Mesendoderm (in vitro differentiated cells): ENCODE results near the gene TMEM100.

Experiments
- DNase-seq: peaks from one replicate; pipeline ENCODE4 v3.0.0; 2013
- H2AK5ac ChIP-seq: 2 replicates; pipeline ENCODE4 v1.6.1; 2013; ENCODE audit warnings: low read length, inconsistent platforms
- H2BK120ac ChIP-seq: 2 replicates; pipeline ENCODE4 v1.6.1; 2013; ENCODE audit warnings: low read depth, mild to moderate bottlenecking, low read length, moderate library complexity, mixed read lengths
- H2BK15ac ChIP-seq: replicated peaks from 2 replicates; pipeline ENCODE4 v1.6.1; 2013; ENCODE audit warnings: low read depth, mild to moderate bottlenecking, moderate library complexity
- H2BK5ac ChIP-seq: 2 replicates; pipeline ENCODE4 v1.6.1; 2013; ENCODE audit warnings: low read length, inconsistent platforms
- H3K18ac ChIP-seq: 2 replicates; pipeline ENCODE4 v1.6.1; 2013; ENCODE audit warnings: mild to moderate bottlenecking, low read length, mixed read lengths
- H3K23ac ChIP-seq: one replicate; pipeline ENCODE4 v1.6.1; 2013; ENCODE audit warnings: low read length
- H3K27ac ChIP-seq: 2 replicates; pipeline ENCODE4 v1.5.1; 2013; ENCODE audit warnings: low read depth, mild to moderate bottlenecking, inconsistent platforms, low read length, moderate library complexity
- H3K27me3 ChIP-seq: 2 replicates; pipeline ENCODE4 v1.6.1; 2013; ENCODE audit warnings: low read length, control low read depth, mild to moderate bottlenecking, inconsistent platforms; ENCODE audit not compliant: insufficient read depth, poor library complexity
- H3K36me3 ChIP-seq: 2 replicates; pipeline ENCODE4 v1.6.1; 2013; ENCODE audit warnings: low read length, inconsistent platforms; ENCODE audit not compliant: control insufficient read depth, insufficient read depth
- H3K4ac ChIP-seq: one replicate; pipeline ENCODE4 v1.6.1; 2013; ENCODE audit warnings: low read depth, mild to moderate bottlenecking, low read length, moderate library complexity
- H3K4me1 ChIP-seq: 2 replicates; pipeline ENCODE4 v1.6.1; 2013; ENCODE audit warnings: low read depth, low read length, inconsistent platforms; ENCODE audit not compliant: control insufficient read depth
- H3K4me2 ChIP-seq: 2 replicates; pipeline ENCODE4 v1.6.1; 2013; ENCODE audit warnings: low read length
- H3K4me3 ChIP-seq: 2 replicates; pipeline ENCODE4 v1.5.1; 2013; ENCODE audit warnings: mild to moderate bottlenecking, low read length
- H3K56ac ChIP-seq: one replicate; pipeline ENCODE4 v1.6.1; 2013; ENCODE audit warnings: low read length
- H3K79me1 ChIP-seq: 2 replicates; pipeline ENCODE4 v1.6.1; 2013; ENCODE audit warnings: low read length, inconsistent platforms
- H3K79me2 ChIP-seq: 2 replicates; pipeline ENCODE4 v1.6.1; 2013; ENCODE audit warnings: mild to moderate bottlenecking, low read length; ENCODE audit not compliant: control insufficient read depth, insufficient read depth
- H3K9ac ChIP-seq: 2 replicates; pipeline ENCODE4 v1.6.1; 2013; ENCODE audit warnings: low read length, inconsistent platforms
- H4K5ac ChIP-seq: one replicate; pipeline ENCODE4 v1.6.1; 2013; ENCODE audit warnings: low read length
- H4K8ac ChIP-seq: one replicate; pipeline ENCODE4 v1.6.1; 2013; ENCODE audit warnings: low read depth, mild to moderate bottlenecking, control low read depth, low read length, moderate library complexity
- WGBS: extraction: QIAGEN DNeasy Blood & Tissue Kit; methylation state at CpG from one replicate; pipeline ENCODE4 v1.1.7; 2013; ENCODE audit warnings: low lambda C conversion rate, missing lambda C conversion rate; ENCODE audit not compliant: insufficient coverage; ENCODE audit errors: extremely low coverage; 5-methylcytosine and 5-hydroxymethylcytosine counted together

TMEM100 gene

GRCh38 chr17:55704401-55704800 lies 18.3 kb downstream of the TMEM100 start:
- H4K5ac ChIP-seq = no peak overlapping the region
- no peaks in the 10 kb centered on the region for H3K79me1 ChIP-seq
- no peaks in the 10 kb centered on the region for H3K27me3 ChIP-seq
- H3K9ac ChIP-seq = no peak overlapping the region
- no peak for DNase-seq
- H4K8ac ChIP-seq = no peak overlapping the region
- H3K56ac ChIP-seq = no peak overlapping the region
- no peak overlapping the region for H2BK15ac ChIP-seq
- no peak overlapping the region for H3K18ac ChIP-seq
- no peak overlapping the region for H2AK5ac ChIP-seq
- no peak overlapping the region for H3K4me3 ChIP-seq
- H3K23ac ChIP-seq = no peak overlapping the region
- H3K79me2 ChIP-seq = no peaks in the 10 kb centered on the region
- WGBS = no CpG with 5 or more reads among the region's 1 CpG
- H3K27ac ChIP-seq = no peak overlapping the region
- no peak overlapping the region for H3K4ac ChIP-seq
- H3K4me1 ChIP-seq = peaks cover 4% of the 10 kb centered on the region
- H3K4me2 ChIP-seq = no peak overlapping the region
- no peak overlapping the region for H2BK120ac ChIP-seq
- H3K36me3 ChIP-seq = no peaks in the 10 kb centered on the region
- no peak overlapping the region for H2BK5ac ChIP-seq

- no peak overlapping the region for H3K4me2 ChIP-seq
- H3K4me3 ChIP-seq = no peak overlapping the region
- H3K4me1 ChIP-seq = peaks cover under 1% of the 10 kb centered on the region
- H2AK5ac ChIP-seq = no peak overlapping the region
- H2BK120ac ChIP-seq = no peak overlapping the region
- no peak overlapping the region for H4K8ac ChIP-seq
- no peaks in the 10 kb centered on the region for H3K79me2 ChIP-seq
- H3K23ac ChIP-seq = no peak overlapping the region
- H4K5ac ChIP-seq = no peak overlapping the region
- H2BK15ac ChIP-seq = no peak overlapping the region
- H2BK5ac ChIP-seq = no peak overlapping the region
- no peak overlapping the region for H3K27ac ChIP-seq
- H3K36me3 ChIP-seq = no peaks in the 10 kb centered on the region
- DNase-seq = no peak
- H3K56ac ChIP-seq = no peak overlapping the region
- H3K18ac ChIP-seq = no peak overlapping the region
- no peak overlapping the region for H3K4ac ChIP-seq
- no peaks in the 10 kb centered on the region for H3K27me3 ChIP-seq
- H3K9ac ChIP-seq = no peak overlapping the region
- H3K79me1 ChIP-seq = no peaks in the 10 kb centered on the region
- WGBS = no CpG with 5 or more reads among the region's 7 CpGs
Measured at GRCh38 chr17:55702150-55702549, 20.5 kb downstream of the TMEM100 start.

GRCh38 chr17:55699181-55699860 lies 23.3 kb downstream of the TMEM100 start:
- no peak overlapping the region for H2AK5ac ChIP-seq
- no peak overlapping the region for H4K5ac ChIP-seq
- no peak overlapping the region for H2BK120ac ChIP-seq
- WGBS = no CpG with 5 or more reads among the region's 8 CpGs
- no peak overlapping the region for H3K4me3 ChIP-seq
- no peaks in the 10 kb centered on the region for H3K36me3 ChIP-seq
- no peaks in the 10 kb centered on the region for H3K27me3 ChIP-seq
- no peak overlapping the region for H2BK15ac ChIP-seq
- H3K9ac ChIP-seq = no peak overlapping the region
- H3K4ac ChIP-seq = no peak overlapping the region
- no peak overlapping the region for H3K56ac ChIP-seq
- H3K18ac ChIP-seq = no peak overlapping the region
- no peaks in the 10 kb centered on the region for H3K79me1 ChIP-seq
- H3K79me2 ChIP-seq = no peaks in the 10 kb centered on the region
- no peak overlapping the region for H3K27ac ChIP-seq
- no peak overlapping the region for H3K23ac ChIP-seq
- DNase-seq = no peak
- no peak overlapping the region for H4K8ac ChIP-seq
- H3K4me1 ChIP-seq = no peaks in the 10 kb centered on the region
- H2BK5ac ChIP-seq = no peak overlapping the region
- H3K4me2 ChIP-seq = no peak overlapping the region

- H3K4me3 ChIP-seq = no peak overlapping the region
- H2AK5ac ChIP-seq = no peak overlapping the region
- no peaks in the 10 kb centered on the region for H3K27me3 ChIP-seq
- no peak overlapping the region for H3K4ac ChIP-seq
- no peak overlapping the region for H4K8ac ChIP-seq
- H3K9ac ChIP-seq = no peak overlapping the region
- no peak overlapping the region for H2BK15ac ChIP-seq
- DNase-seq = no peak
- no peak overlapping the region for H3K4me2 ChIP-seq
- no CpG with 5 or more reads among the region's 5 CpGs for WGBS
- no peak overlapping the region for H4K5ac ChIP-seq
- H3K36me3 ChIP-seq = no peaks in the 10 kb centered on the region
- H3K18ac ChIP-seq = no peak overlapping the region
- H3K79me2 ChIP-seq = no peaks in the 10 kb centered on the region
- no peak overlapping the region for H3K23ac ChIP-seq
- H2BK120ac ChIP-seq = no peak overlapping the region
- no peak overlapping the region for H3K27ac ChIP-seq
- no peak overlapping the region for H3K56ac ChIP-seq
- no peaks in the 10 kb centered on the region for H3K79me1 ChIP-seq
- H2BK5ac ChIP-seq = no peak overlapping the region
- H3K4me1 ChIP-seq = no peaks in the 10 kb centered on the region
Measured at GRCh38 chr17:55694286-55694910, 28.3 kb downstream of the TMEM100 start.

GRCh38 chr17:55693254-55694216 lies 29.1 kb downstream of the TMEM100 start:
- Histone ChIP-seq H3K56ac (no peak overlapping the region), H3K4me1 (no peaks in the 10 kb centered on the region), H3K36me3 (no peaks in the 10 kb centered on the region), H2BK120ac (no peak overlapping the region), H3K27me3 (no peaks in the 10 kb centered on the region), H3K79me2 (no peaks in the 10 kb centered on the region), H3K4ac (no peak overlapping the region), H4K8ac (no peak overlapping the region), H2BK5ac (no peak overlapping the region), H3K18ac (no peak overlapping the region), H3K4me3 (no peak overlapping the region), H3K9ac (no peak overlapping the region), H2AK5ac (no peak overlapping the region), H2BK15ac (no peak overlapping the region), H3K27ac (no peak overlapping the region), H3K4me2 (no peak overlapping the region), H4K5ac (no peak overlapping the region), H3K79me1 (no peaks in the 10 kb centered on the region), H3K23ac (no peak overlapping the region)
- no CpG with 5 or more reads among the region's 5 CpGs for WGBS
- DNase-seq = no peak
